GM21737 (cell line): ENCODE results near the gene DCAF12.
"Not testable (repeated sequence)": the region's sequence is repeated elsewhere in the genome, so short reads cannot be mapped to it uniquely, and the experiment has no call there.

Experiments
- ATAC-seq: cut with Tn5 transposase; IDR thresholded peaks from one replicate; pipeline ENCODE4 v1.9.1; 2021; ENCODE audit warnings: mild to moderate bottlenecking, moderate library complexity; ENCODE audit not compliant: unreplicated experiment

DCAF12 gene

GRCh38 chr9:34072410-34072809, 54.1 kb downstream of the DCAF12 start:
- no peak for ATAC-seq

GRCh38 chr9:34070606-34071324, 55.7 kb downstream of the DCAF12 start:
- ATAC-seq, result no peak

GRCh38 chr9:34069831-34070230, 56.7 kb downstream of the DCAF12 start:
- ATAC-seq, result no peak

GRCh38 chr9:34065541-34065940, 61.0 kb downstream of the DCAF12 start:
- no peak for ATAC-seq

GRCh38 chr9:34059954-34060353, 66.5 kb downstream of the DCAF12 start:
- no peak for ATAC-seq

GRCh38 chr9:34059281-34059680, 67.2 kb downstream of the DCAF12 start:
- no peak for ATAC-seq

- no peak for ATAC-seq
Measured at GRCh38 chr9:34049630-34050384, 76.7 kb downstream of the DCAF12 start.

GRCh38 chr9:34048727-34049629, 77.5 kb downstream of the DCAF12 start, which contains the start of gene UBAP2:
TSS of gene UBAP2 (minus strand) at chr9:34048887. CDS start at chr9:34017148, 31,739 bp downstream.
- peak; percentile 74 for ATAC-seq

- ATAC-seq, result peak; percentile 35
Measured at GRCh38 chr9:34047864-34048726, 78.4 kb downstream of the DCAF12 start.

GRCh38 chr9:34046784-34047379, 79.6 kb downstream of the DCAF12 start:
- no peak for ATAC-seq

GRCh38 chr9:34045903-34046302, 80.6 kb downstream of the DCAF12 start:
- ATAC-seq, result no peak

- not testable (repeated sequence) for ATAC-seq
Measured at GRCh38 chr9:34042074-34042473, 84.4 kb downstream of the DCAF12 start.

GRCh38 chr9:34038851-34039250, 87.6 kb downstream of the DCAF12 start:
- ATAC-seq, result not testable (repeated sequence)

GRCh38 chr9:34037626-34038025, 88.9 kb downstream of the DCAF12 start:
- ATAC-seq, result no peak

- ATAC-seq, result no peak
Measured at GRCh38 chr9:34036625-34037024, 89.9 kb downstream of the DCAF12 start.
